Endodermal cell (in vitro differentiated cells): ENCODE results near the gene CNNM4. TPM values are rescaled to one million over a fixed set of nuclear protein-coding genes. Genes with fewer than 3 reads are reported as not detected.
A peak's percentile ranks its signal among the peaks of the same experiment; 100 is the strongest.

Source experiments
- DNase-seq: peaks from one replicate; pipeline ENCODE4 v3.0.0-alpha.2; 2017
- H3K27ac ChIP-seq: 2 replicates; pipeline ENCODE4 v1.5.1; 2013; ENCODE audit warnings: mild to moderate bottlenecking, low read depth, low read length, moderate library complexity
- H3K27me3 ChIP-seq: 2 replicates; pipeline ENCODE4 v1.6.1; 2013; ENCODE audit warnings: mild to moderate bottlenecking, low read length, moderate library complexity; ENCODE audit not compliant: insufficient read depth, control insufficient read depth, poor library complexity, severe bottlenecking
- H3K36me3 ChIP-seq: 2 replicates; pipeline ENCODE4 v1.7.0; 2013; ENCODE audit warnings: mild to moderate bottlenecking, low read length, moderate library complexity; ENCODE audit not compliant: control insufficient read depth, insufficient read depth
- H3K4me1 ChIP-seq: one replicate; pipeline ENCODE4 v1.7.0; 2013; ENCODE audit warnings: low read length; ENCODE audit not compliant: control insufficient read depth, insufficient read depth
- H3K4me3 ChIP-seq: 2 replicates; pipeline ENCODE4 v1.5.1; 2013; ENCODE audit warnings: mild to moderate bottlenecking, low read length, moderate library complexity
- H3K9ac ChIP-seq: 2 replicates; pipeline ENCODE4 v1.6.1; 2013; ENCODE audit warnings: mild to moderate bottlenecking, low read length, moderate library complexity; ENCODE audit not compliant: poor library complexity, severe bottlenecking; ENCODE audit errors: extremely low read depth
- H3K9me3 ChIP-seq: 2 replicates; pipeline ENCODE4 v1.6.1; 2013; ENCODE audit warnings: mild to moderate bottlenecking, low read length, moderate library complexity; ENCODE audit not compliant: control insufficient read depth
- H3K27ac Mint-ChIP-seq: 2 replicates; pipeline ENCODE4 v1.8.0; 2020; ENCODE audit warnings: mixed read lengths
- H3K27me3 Mint-ChIP-seq: 2 replicates; pipeline ENCODE4 v1.8.0; 2021; ENCODE audit warnings: mild to moderate bottlenecking, mixed read lengths; ENCODE audit not compliant: insufficient read depth
- H3K36me3 Mint-ChIP-seq: 2 replicates; pipeline ENCODE4 v1.8.0; 2020; ENCODE audit warnings: low read depth, mixed read lengths
- H3K4me1 Mint-ChIP-seq: 2 replicates; pipeline ENCODE4 v1.8.0; 2020; ENCODE audit warnings: mixed read lengths
- H3K4me3 Mint-ChIP-seq: 2 replicates; pipeline ENCODE4 v1.8.0; 2020; ENCODE audit warnings: mild to moderate bottlenecking, moderate library complexity, mixed read lengths
- H3K9me3 Mint-ChIP-seq: 2 replicates; pipeline ENCODE4 v1.8.0; 2020; ENCODE audit warnings: mild to moderate bottlenecking, mixed read lengths
- WGBS, 2 experiments: methylation state at CpG; one replicate each; pipeline versions ENCODE4 v1.1.5 to v1.1.7; 2013; ENCODE audit warnings: missing lambda C conversion rate in 2 of 2, mixed read lengths in 1 of 2; ENCODE audit not compliant: insufficient coverage in 1 of 2, insufficient read length in 1 of 2; 5-methylcytosine and 5-hydroxymethylcytosine counted together
- total RNA-seq, 2 donors: library from RNA; stranded (reverse); fragmentation: NEBNext Ultra II Directional in 1 of 2; extraction: Animal tissue kit (Norgen Biotek cat#: 25700) in 1 of 2; gene quantifications; 2 replicates in 1 of 2; 3 replicates in 1 of 2; pipeline ENCODE4 v1.2.1, GENCODE V29; 2021
- TF ChIP-seq, protein P1 (sequence below): fragments of 200-600 bp; sonication (generic); conservative IDR thresholded peaks from 2 replicates; pipeline ENCODE4 v1.5.0; 2021; ENCODE audit warnings: antibody characterized with exemption, mild to moderate bottlenecking

Gene CNNM4
- total RNA-seq, 2 donors from 2014 or later, result 22.3 to 27.5 TPM

GRCh38 chr2:96801005-96801785, 40.5 kb downstream of the CNNM4 start:
- Histone ChIP-seq H3K36me3 (peaks cover 11% of the 10 kb centered on the region), H3K27ac (no peak overlapping the region), H3K9ac (no peak overlapping the region), H3K27me3 (no peaks in the 10 kb centered on the region), H3K4me1 (no peaks in the 10 kb centered on the region), H3K9me3 (no peaks in the 10 kb centered on the region), H3K4me3 (no peak overlapping the region)
- H3K9me3 Mint-ChIP-seq, result no peaks in the 10 kb centered on the region
- no peak overlapping the region for H3K4me3 Mint-ChIP-seq
- no peak overlapping the region for H3K27ac Mint-ChIP-seq
- H3K27me3 Mint-ChIP-seq, result no peaks in the 10 kb centered on the region
- DNase-seq, result peak; percentile 92
- H3K36me3 Mint-ChIP-seq, result peaks cover 15% of the 10 kb centered on the region
- WGBS, 2 experiments, result 60 to 70% methylated on average over 4 to 15 of the region's 15 CpGs
- peaks cover 3% of the 10 kb centered on the region for H3K4me1 Mint-ChIP-seq
- TF ChIP-seq, protein P1, sequence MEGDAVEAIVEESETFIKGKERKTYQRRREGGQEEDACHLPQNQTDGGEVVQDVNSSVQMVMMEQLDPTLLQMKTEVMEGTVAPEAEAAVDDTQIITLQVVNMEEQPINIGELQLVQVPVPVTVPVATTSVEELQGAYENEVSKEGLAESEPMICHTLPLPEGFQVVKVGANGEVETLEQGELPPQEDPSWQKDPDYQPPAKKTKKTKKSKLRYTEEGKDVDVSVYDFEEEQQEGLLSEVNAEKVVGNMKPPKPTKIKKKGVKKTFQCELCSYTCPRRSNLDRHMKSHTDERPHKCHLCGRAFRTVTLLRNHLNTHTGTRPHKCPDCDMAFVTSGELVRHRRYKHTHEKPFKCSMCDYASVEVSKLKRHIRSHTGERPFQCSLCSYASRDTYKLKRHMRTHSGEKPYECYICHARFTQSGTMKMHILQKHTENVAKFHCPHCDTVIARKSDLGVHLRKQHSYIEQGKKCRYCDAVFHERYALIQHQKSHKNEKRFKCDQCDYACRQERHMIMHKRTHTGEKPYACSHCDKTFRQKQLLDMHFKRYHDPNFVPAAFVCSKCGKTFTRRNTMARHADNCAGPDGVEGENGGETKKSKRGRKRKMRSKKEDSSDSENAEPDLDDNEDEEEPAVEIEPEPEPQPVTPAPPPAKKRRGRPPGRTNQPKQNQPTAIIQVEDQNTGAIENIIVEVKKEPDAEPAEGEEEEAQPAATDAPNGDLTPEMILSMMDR, result peak; percentile 91

DNA sequence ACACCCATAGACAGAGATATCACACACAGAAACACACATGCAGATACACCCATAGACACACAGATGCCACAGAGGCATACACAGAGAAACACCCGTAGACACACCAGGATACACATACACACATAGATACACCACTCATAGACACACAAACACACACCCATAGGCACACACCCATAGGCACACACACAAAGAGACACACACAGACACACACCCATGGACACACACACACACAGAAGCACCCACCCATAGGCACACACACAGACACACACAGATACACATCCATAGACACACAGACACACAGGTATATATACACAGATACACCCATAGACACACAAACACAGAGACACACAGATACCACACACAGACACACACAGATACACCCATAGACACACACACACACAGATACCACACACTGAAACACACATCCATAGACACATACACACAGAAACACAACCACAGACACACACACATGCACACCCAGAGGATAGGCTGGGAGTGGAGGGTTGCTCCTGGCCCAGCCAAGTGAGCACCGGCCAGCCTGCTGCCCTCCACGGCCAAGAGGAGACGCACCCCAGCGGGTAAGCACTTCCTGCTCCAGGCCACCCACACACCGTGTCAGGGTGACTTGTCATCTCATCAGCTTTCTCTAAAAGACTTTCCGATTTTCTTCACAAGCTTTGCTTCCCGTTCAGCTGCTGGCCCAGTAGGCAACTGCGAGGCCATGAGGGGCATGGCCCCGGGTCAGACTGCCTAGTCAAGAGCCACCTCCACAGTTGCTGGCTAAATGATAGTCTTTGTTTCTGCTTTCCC, 41.3 kb downstream of the CNNM4 start:
- Histone ChIP-seq H3K9me3 (no peaks in the 10 kb centered on the region), H3K36me3 (peaks cover 11% of the 10 kb centered on the region), H3K27me3 (no peaks in the 10 kb centered on the region), H3K4me1 (no peaks in the 10 kb centered on the region), H3K4me3 (no peak overlapping the region), H3K9ac (no peak overlapping the region), H3K27ac (no peak overlapping the region)
- TF ChIP-seq, protein P1, result no peak
- Mint-ChIP-seq H3K36me3 (peaks cover 23% of the 10 kb centered on the region), H3K27me3 (no peaks in the 10 kb centered on the region), H3K4me1 (peaks cover 7% of the 10 kb centered on the region), H3K4me3 (no peak overlapping the region), H3K27ac (no peak overlapping the region), H3K9me3 (no peaks in the 10 kb centered on the region)
- WGBS, 2 experiments, result 87 to 91% methylated on average over 10 of the region's 10 CpGs
- DNase-seq, result no peak

- H3K27ac ChIP-seq, result no peak overlapping the region
- 96 to 98% methylated on average over 5 to 7 of the region's 7 CpGs for WGBS, 2 experiments
- H3K9me3 Mint-ChIP-seq, result no peaks in the 10 kb centered on the region
- no peaks in the 10 kb centered on the region for H3K4me1 ChIP-seq
- H3K9ac ChIP-seq, result no peak overlapping the region
- H3K4me3 ChIP-seq, result no peak overlapping the region
- H3K9me3 ChIP-seq, result no peaks in the 10 kb centered on the region
- peaks cover 24% of the 10 kb centered on the region for H3K36me3 Mint-ChIP-seq
- H3K27me3 ChIP-seq, result no peaks in the 10 kb centered on the region
- no peak overlapping the region for H3K4me3 Mint-ChIP-seq
- no peak for DNase-seq
- TF ChIP-seq, protein P1, result no peak
- H3K4me1 Mint-ChIP-seq, result peaks cover 7% of the 10 kb centered on the region
- H3K27me3 Mint-ChIP-seq, result no peaks in the 10 kb centered on the region
- H3K36me3 ChIP-seq, result peaks cover 11% of the 10 kb centered on the region
- no peak overlapping the region for H3K27ac Mint-ChIP-seq
Measured at GRCh38 chr2:96802721-96803120, 42.0 kb downstream of the CNNM4 start.
